GM23338 (cell line): ENCODE measurements around the gene APBA1. TPM values are rescaled to one million over a fixed set of nuclear protein-coding genes. Genes with fewer than 3 reads are reported as not detected.

Experiments used
- ATAC-seq: fragments of 200-7000 bp; cut with Tn5 transposase; 3 replicates; pipeline ENCODE4 v1.9.1; 2020
- DNase-seq: peaks from one replicate; pipeline ENCODE4 v3.0.0-alpha.2; 2015; ENCODE audit warnings: low spot score
- H2AFZ ChIP-seq: fragments of 200-600 bp; sonication (generic); 2 replicates; pipeline ENCODE4 v1.8.0; 2016; ENCODE audit warnings: antibody characterized with exemption, mild to moderate bottlenecking, moderate library complexity
- H3F3A ChIP-seq: fragments of 200-600 bp; sonication (generic); replicated peaks from 2 replicates; pipeline ENCODE4 v1.8.0; 2017; ENCODE audit warnings: antibody characterized with exemption, mixed run types, low read depth
- H3K27ac ChIP-seq: fragments of 200-600 bp; sonication (generic); 2 replicates; pipeline ENCODE4 v1.6.1; 2016; ENCODE audit warnings: low read depth
- H3K27me3 ChIP-seq: fragments of 200-600 bp; sonication (generic); 2 replicates; pipeline ENCODE4 v1.8.0; 2016; ENCODE audit warnings: mild to moderate bottlenecking, mixed run types, moderate library complexity; ENCODE audit not compliant: insufficient read depth
- H3K36me3 ChIP-seq: fragments of 200-600 bp; sonication (generic); 2 replicates; pipeline ENCODE4 v1.8.0; 2016; ENCODE audit warnings: mild to moderate bottlenecking; ENCODE audit not compliant: insufficient read depth
- H3K4me1 ChIP-seq: fragments of 200-600 bp; sonication (generic); 2 replicates; pipeline ENCODE4 v1.8.0; 2016; ENCODE audit warnings: mild to moderate bottlenecking, moderate library complexity; ENCODE audit not compliant: insufficient read depth
- H3K4me2 ChIP-seq: fragments of 200-600 bp; sonication (generic); 2 replicates; pipeline ENCODE4 v1.7.1; 2017; ENCODE audit warnings: mixed run types
- H3K4me3 ChIP-seq: fragments of 200-600 bp; sonication (generic); 2 replicates; pipeline ENCODE4 v1.6.1; 2016; ENCODE audit warnings: mixed run types
- H3K79me2 ChIP-seq: fragments of 200-600 bp; sonication (generic); replicated peaks from 2 replicates; pipeline ENCODE4 v1.8.0; 2017; ENCODE audit warnings: mild to moderate bottlenecking; ENCODE audit not compliant: insufficient read depth
- H3K9me2 ChIP-seq: fragments of 200-600 bp; sonication (generic); 2 replicates; pipeline ENCODE4 v1.8.0; 2017; ENCODE audit not compliant: insufficient read depth
- H4K20me1 ChIP-seq: fragments of 200-600 bp; sonication (generic); replicated peaks from 2 replicates; pipeline ENCODE4 v1.8.0; 2017; ENCODE audit warnings: mild to moderate bottlenecking; ENCODE audit not compliant: insufficient read depth
- H3K27ac Mint-ChIP-seq: 2 replicates; pipeline ENCODE4 v1.8.0; 2020; ENCODE audit warnings: inconsistent platforms, mild to moderate bottlenecking, moderate library complexity, mixed read lengths
- H3K27me3 Mint-ChIP-seq: 3 replicates; pipeline ENCODE4 v1.8.0; 2022; ENCODE audit warnings: low read depth, mild to moderate bottlenecking, moderate library complexity, mixed read lengths, inconsistent platforms; ENCODE audit not compliant: insufficient read depth, poor library complexity
- H3K36me3 Mint-ChIP-seq: 3 replicates; pipeline ENCODE4 v1.8.0; 2021; ENCODE audit warnings: low read depth, mild to moderate bottlenecking, inconsistent platforms, moderate library complexity, mixed read lengths
- H3K4me1 Mint-ChIP-seq: 3 replicates; pipeline ENCODE4 v1.8.0; 2020; ENCODE audit warnings: mild to moderate bottlenecking, inconsistent platforms, mixed read lengths
- H3K4me3 Mint-ChIP-seq: 3 replicates; pipeline ENCODE4 v1.8.0; 2021; ENCODE audit warnings: moderate library complexity, mild to moderate bottlenecking, inconsistent platforms, mixed read lengths
- H3K9me3 Mint-ChIP-seq: 3 replicates; pipeline ENCODE4 v1.8.0; 2020; ENCODE audit warnings: moderate library complexity, mild to moderate bottlenecking, inconsistent platforms, mixed read lengths
- CREB1 ChIP-seq: fragments of 250-450 bp; sonication (Bioruptor Pico); IDR thresholded peaks from 2 replicates; pipeline ENCODE4 v1.5.0; 2020; ENCODE audit warnings: low read depth, mild to moderate bottlenecking, moderate library complexity
- CTCF ChIP-seq, 2 experiments: fragments of 200-600 bp in 1 of 2; sonication (generic) in 1 of 2; conservative IDR thresholded peaks; 2 replicates each; pipeline versions ENCODE4 v1.5.1 to v1.6.1; 2016 to 2017; ENCODE audit warnings: antibody characterized with exemption in 2 of 2, low read depth in 2 of 2, mild to moderate bottlenecking in 2 of 2, moderate library complexity in 1 of 2
- ETS1 ChIP-seq: IDR thresholded peaks from 2 replicates; pipeline ENCODE4 v1.6.1; 2016; ENCODE audit warnings: antibody characterized with exemption
- EZH2 ChIP-seq: fragments of 200-600 bp; sonication (generic); IDR thresholded peaks from one replicate; pipeline ENCODE4 v1.8.0; 2017; ENCODE audit warnings: antibody characterized with exemption, mild to moderate bottlenecking, low read depth; ENCODE audit not compliant: unreplicated experiment
- EZH2phosphoT487 ChIP-seq: fragments of 200-600 bp; sonication (generic); IDR thresholded peaks from one replicate; pipeline ENCODE4 v1.8.1; 2018; ENCODE audit warnings: antibody characterized with exemption; ENCODE audit not compliant: unreplicated experiment
- JUNB ChIP-seq: IDR thresholded peaks from one replicate; pipeline ENCODE4 v1.6.1; 2016; ENCODE audit warnings: antibody characterized with exemption; ENCODE audit not compliant: unreplicated experiment
- NANOG ChIP-seq: IDR thresholded peaks from 2 replicates; pipeline ENCODE4 v1.6.1; 2016; ENCODE audit warnings: antibody characterized with exemption, borderline replicate concordance
- POLR2AphosphoS5 ChIP-seq: IDR thresholded peaks from 2 replicates; pipeline ENCODE4 v1.6.1; 2016; ENCODE audit warnings: antibody characterized with exemption, low read depth
- REST ChIP-seq: IDR thresholded peaks from one replicate; pipeline ENCODE4 v1.6.1; 2018; ENCODE audit warnings: antibody characterized with exemption; ENCODE audit not compliant: unreplicated experiment
- STAT1 ChIP-seq: IDR thresholded peaks from one replicate; pipeline ENCODE4 v1.6.1; 2016; ENCODE audit warnings: antibody characterized with exemption; ENCODE audit not compliant: unreplicated experiment
- ZNF114 ChIP-seq: fragments of 250-450 bp; sonication (Bioruptor Pico); IDR thresholded peaks from 2 replicates; pipeline ENCODE4 v1.5.0; 2020; ENCODE audit warnings: mild to moderate bottlenecking, moderate library complexity
- ZNF331 ChIP-seq: fragments of 250-450 bp; sonication (Bioruptor Pico); IDR thresholded peaks from 2 replicates; pipeline ENCODE4 v1.5.0; 2020; ENCODE audit warnings: low read depth, mild to moderate bottlenecking, moderate library complexity
- ZNF462 ChIP-seq: fragments of 250-450 bp; sonication (Bioruptor Pico); IDR thresholded peaks from 2 replicates; pipeline ENCODE4 v1.5.0; 2020; ENCODE audit warnings: mild to moderate bottlenecking, moderate library complexity
- polyA plus RNA-seq: library from polyadenylated mRNA; unstranded; fragments of >200 nt; fragmentation: Nextera tagmentation; extraction: Ambion mirVana; gene quantifications from 2 replicates; pipeline ENCODE4 v1.2.1, GENCODE V29; 2016
- total RNA-seq: library from RNA; depleted of rRNA; stranded (reverse); fragments of >200 nt; shearing (Covaris generic); gene quantifications from 2 replicates; pipeline ENCODE4 v1.2.3, GENCODE V29; 2014

The APBA1 gene
- total and polyA plus RNA-seq, 2 experiments from 2014 or later: 0.26 to 1.0 TPM

GRCh38 chr9:69554945-69555344 is 117.2 kb downstream of the APBA1 start:
- TF ChIP-seq CTCF (conservative IDR thresholded peaks at IDR 0.05; ENCODE audit: low read depth in 2 of 2) (no peak), ZNF331 (CRISPR knock-in tag) (no peak), NANOG (no peak), ZNF114 (CRISPR knock-in tag) (no peak), ZNF462 (CRISPR knock-in tag) (no peak), JUNB (no peak), EZH2phosphoT487 (no peak), POLR2AphosphoS5 (no peak), STAT1 (no peak), REST (no peak), EZH2 (no peak), CREB1 (CRISPR knock-in tag) (no peak), ETS1 (no peak)
- H3K27ac Mint-ChIP-seq: no peak overlapping the region
- no peaks in the 10 kb centered on the region for H3K36me3 Mint-ChIP-seq
- no peak for ATAC-seq
- Histone ChIP-seq H3K79me2 (no peaks in the 10 kb centered on the region), H3F3A (no peaks in the 10 kb centered on the region), H3K4me1 (no peaks in the 10 kb centered on the region), H4K20me1 (no peaks in the 10 kb centered on the region), H3K4me2 (no peak overlapping the region), H3K9me2 (no peaks in the 10 kb centered on the region), H3K27ac (no peak overlapping the region), H2AFZ (no peak overlapping the region), H3K36me3 (no peaks in the 10 kb centered on the region), H3K27me3 (no peaks in the 10 kb centered on the region), H3K4me3 (no peak overlapping the region)
- H3K4me1 Mint-ChIP-seq: peaks cover 6% of the 10 kb centered on the region; the same call in 2 of the 3 replicates
- H3K9me3 Mint-ChIP-seq: no peaks in the 10 kb centered on the region
- no peak overlapping the region for H3K4me3 Mint-ChIP-seq
- no peaks in the 10 kb centered on the region for H3K27me3 Mint-ChIP-seq
- no peak for DNase-seq
